HG03108 (cell line): ENCODE data around the gene DDX54.
"Not testable (repeated sequence)": the region's sequence is repeated elsewhere in the genome, so short reads cannot be mapped to it uniquely, and the experiment has no call there.

Source experiments
- ATAC-seq: cut with Tn5 transposase; IDR thresholded peaks from one replicate; pipeline ENCODE4 v1.9.1; 2021; ENCODE audit warnings: moderate library complexity; ENCODE audit not compliant: unreplicated experiment

Gene DDX54

GRCh38 chr12:113128802-113129663 lies 56.2 kb downstream of the DDX54 start:
- no peak for ATAC-seq

GRCh38 chr12:113127791-113128199 lies 57.5 kb downstream of the DDX54 start:
- no peak for ATAC-seq

DNA sequence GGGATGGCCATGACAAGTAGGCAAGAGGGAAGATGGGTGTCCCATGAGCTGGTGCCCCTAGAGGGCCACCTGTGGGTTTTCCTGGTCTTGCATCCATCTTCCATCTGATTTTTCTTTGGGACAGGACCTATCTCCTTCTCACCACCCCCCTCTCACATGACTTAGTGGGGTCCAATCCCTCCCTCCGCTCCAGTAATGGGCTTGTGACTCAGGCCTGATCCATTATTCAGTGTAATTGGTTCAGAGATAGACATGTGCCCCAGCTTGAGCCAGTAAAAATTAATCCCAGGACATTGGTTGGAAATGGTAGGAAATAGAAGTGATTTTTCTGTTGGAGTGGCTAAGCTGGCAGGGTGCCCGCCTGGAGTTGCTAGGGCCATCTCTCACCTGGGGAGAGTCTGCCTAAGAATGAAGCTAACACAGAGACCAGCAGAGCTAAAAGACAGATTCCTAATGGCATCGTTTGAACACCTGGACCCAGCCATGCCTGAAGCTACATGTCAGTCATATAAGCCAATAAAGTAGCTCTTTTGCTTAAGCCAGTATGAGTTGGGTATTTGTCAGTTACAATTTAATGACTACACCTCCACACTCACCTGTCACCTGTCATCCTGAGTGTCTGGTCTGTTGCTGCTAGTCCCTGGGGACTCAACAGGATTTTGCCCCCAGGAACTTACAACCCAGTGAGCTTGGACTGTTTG lies 64.5 kb downstream of the DDX54 start:
- ATAC-seq: no peak

- ATAC-seq: no peak
Observed at GRCh38 chr12:113119980-113120669, 65.2 kb downstream of the DDX54 start.

- no peak for ATAC-seq
Observed at GRCh38 chr12:113118142-113118541, 67.1 kb downstream of the DDX54 start.

DNA sequence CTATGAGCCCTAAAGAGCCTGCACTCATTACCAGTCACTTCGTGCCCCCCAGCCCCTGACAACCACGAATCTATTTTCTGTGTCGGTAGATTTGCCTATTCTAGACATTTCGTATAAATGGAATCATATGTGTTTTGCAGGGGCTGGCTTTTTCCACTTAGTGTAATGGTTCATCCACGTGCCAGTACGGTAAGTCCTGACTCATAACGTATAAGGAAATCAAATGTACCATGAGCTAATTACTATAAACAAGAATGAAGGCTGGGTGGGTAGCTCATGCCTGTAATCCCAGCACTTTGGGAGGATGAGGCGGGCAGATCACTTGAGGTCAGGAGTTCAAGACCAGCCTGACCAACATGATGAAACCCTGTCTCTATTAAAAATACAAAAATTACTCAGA lies 67.6 kb downstream of the DDX54 start:
- not testable (repeated sequence) for ATAC-seq

- no peak for ATAC-seq
Observed at GRCh38 chr12:113116875-113117274, 68.4 kb downstream of the DDX54 start.

GRCh38 chr12:113115455-113116126 lies 69.7 kb downstream of the DDX54 start:
- no peak for ATAC-seq

DNA sequence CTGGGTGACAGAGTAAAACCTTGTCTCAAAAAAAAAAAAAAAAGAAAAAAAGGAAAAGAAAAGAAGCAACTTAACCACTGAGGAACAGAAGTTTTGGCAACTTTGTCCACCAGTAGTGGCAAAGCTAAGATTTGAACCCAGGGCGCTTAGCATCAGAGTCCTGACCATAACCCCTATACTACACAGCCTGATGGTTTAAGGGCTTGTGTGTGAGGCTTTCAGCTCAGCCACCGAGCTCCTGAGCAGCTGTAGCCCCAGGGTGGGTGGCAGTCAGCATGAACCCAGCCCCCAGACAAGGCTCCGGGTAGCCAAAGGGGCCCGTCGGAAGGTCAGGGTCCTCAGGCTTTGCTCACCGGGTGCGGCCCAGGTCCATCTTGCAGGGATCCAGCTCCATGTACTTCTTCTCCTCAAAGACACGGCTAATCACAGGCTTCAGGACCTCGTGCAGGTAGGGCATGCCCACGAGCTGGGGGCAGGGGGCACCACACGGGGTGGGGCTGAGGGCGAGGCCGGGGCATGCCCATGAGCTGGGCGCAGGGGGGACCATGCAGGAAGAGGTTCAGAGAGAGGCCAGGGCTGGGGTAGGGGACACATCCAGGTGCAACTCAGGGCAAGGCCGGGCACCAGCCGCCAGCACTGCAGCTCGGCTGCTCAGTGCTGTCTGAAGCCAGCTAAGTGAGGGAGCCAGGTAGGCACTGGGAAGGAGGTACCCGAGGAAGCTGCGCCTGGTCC lies 70.7 kb downstream of the DDX54 start:
- no peak for ATAC-seq

- ATAC-seq: no peak
Observed at GRCh38 chr12:113113397-113113796, 71.9 kb downstream of the DDX54 start.

- ATAC-seq: no peak
Observed at GRCh38 chr12:113112043-113112899, 73.0 kb downstream of the DDX54 start.

DNA sequence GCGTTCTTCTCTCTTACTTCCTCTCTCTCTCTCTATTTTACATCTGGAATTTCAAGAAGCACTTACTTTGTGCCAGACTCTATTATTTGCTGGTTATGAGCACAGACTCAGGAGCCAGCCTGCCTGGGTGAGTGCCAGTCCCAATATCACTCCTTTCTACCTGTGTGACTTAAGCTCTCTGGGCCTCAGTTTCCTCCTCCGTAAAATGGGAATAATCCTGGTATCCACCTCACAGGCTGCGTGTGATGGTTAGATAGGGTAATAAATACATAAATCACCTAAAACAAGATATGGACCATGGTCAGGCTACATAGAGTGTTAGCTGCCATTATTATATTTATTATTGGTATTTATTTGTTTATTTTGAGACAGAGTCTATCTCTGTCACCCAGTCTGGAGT lies 74.0 kb downstream of the DDX54 start:
- no peak for ATAC-seq

- no peak for ATAC-seq
Observed at GRCh38 chr12:113109872-113110599, 75.2 kb downstream of the DDX54 start.

DNA sequence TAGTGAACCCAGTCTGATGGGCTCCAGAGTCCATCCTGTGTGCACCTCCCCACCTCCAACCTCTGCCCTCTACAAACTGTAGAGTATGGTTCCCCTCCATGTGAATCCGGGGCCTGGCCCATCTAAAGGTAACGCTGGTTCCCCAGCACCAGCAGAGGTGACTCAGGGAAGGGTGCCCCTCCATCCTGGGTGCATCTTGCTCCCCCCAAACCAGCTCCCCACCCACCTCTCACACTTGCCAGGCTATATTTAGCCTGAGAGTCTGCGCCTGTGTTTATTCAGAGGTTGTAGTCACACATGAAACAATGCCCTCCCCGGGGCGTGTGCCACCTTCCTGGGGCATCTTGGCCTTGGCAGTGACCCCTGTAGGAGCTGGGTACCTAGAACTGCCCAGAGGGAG lies 75.9 kb downstream of the DDX54 start:
- ATAC-seq: no peak

DNA sequence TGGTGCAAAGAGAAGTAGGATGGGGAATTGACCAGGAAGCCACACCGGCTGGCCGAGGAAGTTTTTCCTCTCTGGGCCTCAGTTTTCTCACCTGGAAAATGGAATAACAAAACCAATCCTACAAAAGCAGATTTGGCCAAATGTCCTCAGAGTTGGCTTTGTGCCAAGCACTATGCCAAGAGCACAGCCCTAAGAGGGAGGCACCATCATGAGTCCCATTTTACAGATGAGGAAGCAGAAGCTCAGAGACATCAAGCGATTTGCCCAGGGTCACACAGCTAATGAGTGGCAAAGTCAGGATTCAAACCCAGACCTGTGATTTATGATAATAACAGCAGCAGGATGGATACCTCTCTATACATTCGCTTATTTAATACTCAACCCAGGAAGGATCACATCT lies 77.0 kb downstream of the DDX54 start:
- no peak for ATAC-seq
